ENCODE data around the gene MMP20. TPM values are rescaled to one million over a fixed set of nuclear protein-coding genes. Genes with fewer than 3 reads are reported as not detected.

Gene MMP20
- total and polyA plus RNA-seq, 7 donors, result not detected

DNA sequence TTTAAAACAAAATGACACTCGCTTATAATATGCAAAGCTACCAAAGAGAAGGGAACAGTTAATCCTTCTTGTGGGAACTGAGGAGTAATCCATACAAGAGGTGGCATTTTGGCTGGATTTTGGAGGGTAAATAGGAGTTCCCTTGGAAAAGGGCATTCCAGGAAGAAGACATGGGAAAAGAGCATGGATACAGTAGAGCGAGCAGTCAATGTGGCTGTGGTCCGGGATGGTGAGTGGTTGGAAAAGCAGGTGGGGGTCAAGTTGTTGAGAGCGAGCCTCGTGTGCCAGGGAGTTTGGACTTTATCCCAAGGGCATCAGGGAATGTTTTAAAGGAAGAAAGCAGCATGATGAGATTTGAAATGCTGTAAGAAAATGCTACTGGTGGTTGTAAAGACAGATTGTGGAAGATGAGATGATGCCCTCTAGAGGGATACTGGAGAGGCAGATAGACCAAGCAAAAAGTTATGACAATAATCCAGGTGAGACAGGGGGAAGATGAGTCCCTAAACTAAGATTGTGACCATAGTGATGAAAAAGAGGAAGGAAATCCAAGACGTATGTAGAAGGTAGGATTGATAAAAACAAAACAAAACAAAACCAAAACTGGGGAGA lies 90.8 kb downstream of the MMP20 start:
- TF ChIP-seq, protein P1, sequence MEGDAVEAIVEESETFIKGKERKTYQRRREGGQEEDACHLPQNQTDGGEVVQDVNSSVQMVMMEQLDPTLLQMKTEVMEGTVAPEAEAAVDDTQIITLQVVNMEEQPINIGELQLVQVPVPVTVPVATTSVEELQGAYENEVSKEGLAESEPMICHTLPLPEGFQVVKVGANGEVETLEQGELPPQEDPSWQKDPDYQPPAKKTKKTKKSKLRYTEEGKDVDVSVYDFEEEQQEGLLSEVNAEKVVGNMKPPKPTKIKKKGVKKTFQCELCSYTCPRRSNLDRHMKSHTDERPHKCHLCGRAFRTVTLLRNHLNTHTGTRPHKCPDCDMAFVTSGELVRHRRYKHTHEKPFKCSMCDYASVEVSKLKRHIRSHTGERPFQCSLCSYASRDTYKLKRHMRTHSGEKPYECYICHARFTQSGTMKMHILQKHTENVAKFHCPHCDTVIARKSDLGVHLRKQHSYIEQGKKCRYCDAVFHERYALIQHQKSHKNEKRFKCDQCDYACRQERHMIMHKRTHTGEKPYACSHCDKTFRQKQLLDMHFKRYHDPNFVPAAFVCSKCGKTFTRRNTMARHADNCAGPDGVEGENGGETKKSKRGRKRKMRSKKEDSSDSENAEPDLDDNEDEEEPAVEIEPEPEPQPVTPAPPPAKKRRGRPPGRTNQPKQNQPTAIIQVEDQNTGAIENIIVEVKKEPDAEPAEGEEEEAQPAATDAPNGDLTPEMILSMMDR (IDR thresholded peaks at IDR 0.05), result no peak
- Histone ChIP-seq H3K36me3 (ENCODE audit: insufficient read depth in 1 of 2, low read depth in 1 of 2) (no peaks in the 10 kb centered on the region), H3K27ac (no peak overlapping the region), H3K9me3 (no peaks in the 10 kb centered on the region), H3K4me1 (no peaks in the 10 kb centered on the region), H3K27me3 (ENCODE audit: insufficient read depth in 3 of 3, low read length in 2 of 3) (peaks cover 0 to 3% (median 2%) of the 10 kb centered on the region in 3 donors), H3K4me3 (no peak overlapping the region)
- ATAC-seq (no peak), DNase-seq (no peak)
- intact Hi-C loops (cut with DNase I), result no loop called here
- WGBS, 3 donors, result 64 to 71% (median 64%) methylated on average over 6 of the region's 6 CpGs

DNA sequence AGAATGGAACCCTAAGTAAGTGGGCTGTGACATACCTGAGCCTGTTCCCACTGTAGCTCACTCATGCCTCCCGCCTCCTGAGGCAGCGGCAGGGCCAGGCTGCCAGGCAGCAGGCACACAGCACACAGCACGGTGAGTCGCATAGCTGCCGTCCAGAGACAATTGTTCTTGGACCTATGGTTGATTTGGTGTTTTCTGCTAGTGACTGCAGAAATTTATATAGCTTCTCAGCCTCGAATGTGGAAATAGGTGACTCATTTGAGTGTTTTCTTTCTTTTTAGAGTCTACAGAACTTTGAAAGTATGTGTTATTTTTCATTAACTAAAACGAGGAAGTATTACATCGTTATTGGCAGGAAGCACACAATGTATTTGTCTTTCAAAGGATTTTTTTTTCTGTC lies 94.6 kb downstream of the MMP20 start, which contains the start of gene MMP7:
Gene MMP7 (minus strand): TSS at position 190 of the 400 bp plus-strand sequence. CDS start 47 bp downstream, at position 143.
- Histone ChIP-seq H3K27ac (no peak within 1 kb of the TSS), H3K27me3 (ENCODE audit: insufficient read depth in 3 of 3, low read length in 2 of 3) (peaks cover 0 to 3% (median 2%) of the 10 kb centered on the region in 3 donors), H3K36me3 (ENCODE audit: insufficient read depth in 1 of 2, low read depth in 1 of 2) (no peaks in the 10 kb centered on the region), H3K4me3 (no peak within 1 kb of the TSS), H3K9me3 (no peaks in the 10 kb centered on the region), H3K4me1 (no peaks in the 10 kb centered on the region)
- ATAC-seq, result no peak
- DNase-seq, result no peak
- WGBS, 3 donors, result 55 to 64% (median 56%) methylated on average over 8 of the region's 8 CpGs
- intact Hi-C loops (cut with DNase I), result no loop called here
- TF ChIP-seq, protein P1 (IDR thresholded peaks at IDR 0.05), result no peak

DNA sequence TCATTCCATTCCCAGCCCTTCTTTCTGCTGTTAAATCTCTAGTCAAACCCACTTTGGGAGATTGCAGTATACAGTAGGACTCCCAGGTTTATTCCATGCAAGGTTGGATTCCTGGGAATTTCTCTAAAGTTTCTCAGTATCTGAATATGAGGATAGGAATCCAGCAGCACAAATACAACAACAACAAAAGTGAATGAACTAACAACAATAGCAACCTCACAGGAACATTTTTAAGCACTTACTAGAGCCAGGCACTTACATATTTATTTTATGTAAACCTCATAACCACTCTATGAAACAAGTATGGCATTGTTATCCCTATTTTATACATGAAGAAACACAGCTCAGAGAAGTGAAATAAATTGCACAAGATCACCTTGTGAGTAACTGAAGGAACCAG lies 96.5 kb downstream of the MMP20 start:
- TF ChIP-seq, protein P1 (IDR thresholded peaks at IDR 0.05), result no peak
- no peak for DNase-seq
- H3K36me3 ChIP-seq (ENCODE audit: insufficient read depth in 1 of 2, low read depth in 1 of 2), result no peaks in the 10 kb centered on the region
- intact Hi-C loops (cut with DNase I), result no loop called here
- H3K27ac ChIP-seq, result no peak overlapping the region
- no peaks in the 10 kb centered on the region for H3K27me3 ChIP-seq (ENCODE audit: insufficient read depth in 3 of 3, low read length in 2 of 3)
- no peak for ATAC-seq
- no peaks in the 10 kb centered on the region for H3K4me1 ChIP-seq
- no peak overlapping the region for H3K4me3 ChIP-seq
- no peaks in the 10 kb centered on the region for H3K9me3 ChIP-seq

DNA sequence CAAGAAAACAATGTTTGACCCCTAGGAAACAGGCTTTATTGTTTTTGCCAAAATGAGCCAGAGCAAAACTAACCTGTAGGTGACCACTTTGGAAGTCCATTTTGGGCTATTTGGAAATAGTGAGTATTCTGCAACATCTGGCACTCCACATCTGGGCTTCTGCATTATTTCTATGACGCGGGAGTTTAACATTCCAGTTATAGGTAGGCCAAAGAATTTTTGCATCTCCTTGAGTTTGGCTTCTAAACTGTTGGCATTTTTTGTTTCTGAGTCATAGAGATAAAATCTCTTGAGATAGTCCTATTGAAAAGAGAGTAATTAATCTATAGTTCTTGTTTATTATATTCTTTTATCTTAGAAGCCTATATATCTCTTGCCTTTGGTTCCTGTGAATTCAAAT lies 97.4 kb downstream of the MMP20 start:
- H3K36me3 ChIP-seq (ENCODE audit: insufficient read depth in 1 of 2, low read depth in 1 of 2), result no peaks in the 10 kb centered on the region
- intact Hi-C loops (cut with DNase I), result no loop called here
- H3K27me3 ChIP-seq (ENCODE audit: insufficient read depth in 3 of 3, low read length in 2 of 3), result no peaks in the 10 kb centered on the region
- WGBS, 3 donors, result 49 to 86% (median 79%) methylated on average over 2 of the region's 2 CpGs
- no peak for DNase-seq
- ATAC-seq, result no peak
- TF ChIP-seq, protein P1 (IDR thresholded peaks at IDR 0.05), result no peak
- no peak overlapping the region for H3K4me3 ChIP-seq
- H3K9me3 ChIP-seq, result no peaks in the 10 kb centered on the region
- no peaks in the 10 kb centered on the region for H3K4me1 ChIP-seq
- H3K27ac ChIP-seq, result no peak overlapping the region

DNA sequence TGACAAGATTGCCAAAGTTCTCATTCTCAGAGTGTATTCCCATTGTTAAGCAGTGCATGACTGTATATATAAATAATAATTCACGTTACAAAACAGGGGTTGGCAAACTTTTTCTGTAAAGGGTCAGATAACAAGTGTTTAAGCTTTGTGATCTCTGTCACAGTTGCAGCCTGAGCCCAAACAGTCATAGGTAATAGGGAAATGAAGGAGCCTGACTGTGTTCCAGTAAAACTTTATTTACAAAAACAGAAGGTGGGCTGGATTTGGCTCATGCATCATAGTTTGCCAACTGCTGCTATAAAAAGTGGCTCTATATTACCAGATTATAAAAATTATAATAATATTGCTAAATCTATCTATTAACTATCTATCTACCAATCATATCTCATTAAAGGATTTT lies 98.1 kb downstream of the MMP20 start:
- intact Hi-C loops (cut with DNase I), result no loop called here
- WGBS, 3 donors, result 79 to 85% (median 81%) methylated on average over 1 of the region's 1 CpG
- H3K27ac ChIP-seq, result no peak overlapping the region

More for the DNA sequence above, 98.1 kb downstream of the MMP20 start:
- Histone ChIP-seq H3K4me1 (no peaks in the 10 kb centered on the region), H3K4me3 (no peak overlapping the region), H3K36me3 (ENCODE audit: insufficient read depth in 1 of 2, low read depth in 1 of 2) (no peaks in the 10 kb centered on the region), H3K9me3 (no peaks in the 10 kb centered on the region), H3K27me3 (ENCODE audit: insufficient read depth in 3 of 3, low read length in 2 of 3) (peaks cover 0 to 2% (median 0%) of the 10 kb centered on the region in 3 donors)
- DNase-seq, result no peak
- TF ChIP-seq, protein P1 (IDR thresholded peaks at IDR 0.05), result no peak
- no peak for ATAC-seq
